IPS-NIHi7 (cell line): ENCODE data around the gene PRRC2B.
"Not testable (repeated sequence)": the region's sequence is repeated elsewhere in the genome, so short reads cannot be mapped to it uniquely, and the experiment has no call there.

ENCODE experiments used
- DNase-seq: peaks from one replicate; pipeline ENCODE4 v3.0.0; 2012; ENCODE audit warnings: mixed read lengths; ENCODE audit errors: extremely low spot score

Gene PRRC2B

GRCh38 chr9:131539223-131539923 is 145.5 kb downstream of the PRRC2B start:
- no peak for DNase-seq

- no peak for DNase-seq
Observed at GRCh38 chr9:131543141-131543540, 149.3 kb downstream of the PRRC2B start.

GRCh38 chr9:131545003-131545785 is 151.3 kb downstream of the PRRC2B start, which contains the start of gene PRRT1B:
TSS of gene PRRT1B (plus strand) at chr9:131545523. CDS start at chr9:131545616, 93 bp downstream.
- peak; percentile 67 for DNase-seq

GRCh38 chr9:131545786-131546335 is 152.0 kb downstream of the PRRC2B start:
- DNase-seq: no peak

- DNase-seq: peak; percentile 68
Observed at GRCh38 chr9:131546336-131547084, 152.6 kb downstream of the PRRC2B start.

- not testable (repeated sequence) for DNase-seq
Observed at GRCh38 chr9:131549186-131549585, 155.3 kb downstream of the PRRC2B start.
